WI38 (cell line): Measurements from ENCODE around the gene CPD.

ENCODE experiments used
- H3K4me3 ChIP-seq: 2 replicates; pipeline ENCODE4 v1.5.1; 2011; ENCODE audit warnings: low read depth, mild to moderate bottlenecking, control low read depth, low read length
- CTCF ChIP-seq: IDR thresholded peaks from 2 replicates; pipeline ENCODE4 v1.5.1; 2012; ENCODE audit warnings: low read depth, mild to moderate bottlenecking, control low read depth, low read length

Gene CPD

GRCh38 chr17:30368912-30369720 is 9.6 kb upstream of the CPD start:
- H3K4me3 ChIP-seq = no peak overlapping the region
- TF ChIP-seq CTCF = no peak

GRCh38 chr17:30369995-30370394 is 8.7 kb upstream of the CPD start:
- no peak for TF ChIP-seq CTCF
- H3K4me3 ChIP-seq = no peak overlapping the region

DNA sequence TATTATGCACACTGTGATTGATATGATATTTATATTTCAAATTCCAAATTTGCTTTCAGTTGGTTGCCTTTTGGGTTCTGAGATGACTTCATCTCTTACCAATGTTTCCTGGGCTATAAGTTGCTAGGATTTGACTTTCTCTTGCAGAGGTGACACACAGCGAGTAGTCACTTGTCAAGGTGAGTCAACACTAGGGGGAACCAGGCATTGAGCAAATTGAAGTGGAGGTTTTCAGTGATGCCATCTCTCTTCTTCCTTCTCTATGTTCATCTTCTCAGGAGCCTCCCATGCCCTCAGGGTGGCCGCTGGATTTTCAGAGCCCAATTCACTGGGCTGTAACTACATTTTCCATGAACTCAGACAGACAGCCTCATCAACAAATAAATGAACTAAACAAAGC is 6.0 kb upstream of the CPD start:
- no peak overlapping the region for H3K4me3 ChIP-seq
- no peak for TF ChIP-seq CTCF

GRCh38 chr17:30375661-30376060 is 3.1 kb upstream of the CPD start:
- H3K4me3 ChIP-seq = no peak overlapping the region
- no peak for TF ChIP-seq CTCF

GRCh38 chr17:30376621-30377452 is 1.9 kb upstream of the CPD start:
- peak overlapping the region; percentile 3; the same call in 1 of the 2 replicates for H3K4me3 ChIP-seq
- TF ChIP-seq CTCF = no peak

DNA sequence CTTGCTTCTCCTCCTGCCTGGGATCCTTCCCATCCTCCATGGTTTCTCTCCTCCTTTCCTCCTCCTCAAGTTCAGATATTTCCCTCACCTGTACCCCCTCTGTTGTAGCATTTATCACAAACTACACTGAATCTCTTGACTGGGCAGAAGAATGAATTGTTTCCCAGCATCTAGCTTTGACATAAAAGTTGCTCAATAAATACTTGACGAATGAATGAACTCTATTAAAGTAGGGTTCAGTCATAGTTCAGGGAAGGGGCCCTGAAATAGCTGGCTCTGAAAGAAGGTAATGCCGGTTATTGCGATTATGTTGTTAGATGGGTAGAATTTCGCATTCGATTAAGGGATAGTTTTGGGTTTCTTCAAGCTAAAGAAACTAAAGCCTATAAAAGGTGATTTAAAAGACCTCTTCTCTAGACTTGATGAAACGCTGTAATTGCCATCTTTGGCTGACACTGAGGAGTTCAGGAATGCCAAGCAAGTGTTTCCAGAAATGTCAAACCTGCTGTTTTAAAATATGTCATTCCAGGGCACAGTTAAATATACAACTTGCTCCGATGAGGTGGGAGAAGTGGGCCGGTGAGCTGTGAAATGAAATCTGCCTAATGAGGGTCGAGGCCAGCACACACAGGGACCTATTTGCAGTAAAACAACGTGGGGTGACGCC is 1.0 kb upstream of the CPD start:
- H3K4me3 ChIP-seq = no peak overlapping the region; the same call in 1 of the 2 replicates
- TF ChIP-seq CTCF = no peak
